GM04504 (cell line): ENCODE results near the gene LCN1.

Experiments used
- DNase-seq: peaks from one replicate; pipeline ENCODE4 v3.0.0-alpha.2; 2012; ENCODE audit warnings: low read depth

The LCN1 gene

GRCh38 chr9:135520916-135521607 lies at the start of gene LCN1:
Gene LCN1, plus strand, starts transcription at chr9:135521440. Its CDS starts 58 bp downstream, at chr9:135521498.
- no peak for DNase-seq

- DNase-seq, result no peak
These were observed 49.2 kb upstream of the LCN1 start for GRCh38 chr9:135471791-135472640.

GRCh38 chr9:135473972-135474543 lies 47.2 kb upstream of the LCN1 start:
- DNase-seq, result no peak

GRCh38 chr9:135474915-135475314 lies 46.3 kb upstream of the LCN1 start:
- no peak for DNase-seq

- no peak for DNase-seq
These were observed 44.5 kb upstream of the LCN1 start for GRCh38 chr9:135476561-135477355.

DNA sequence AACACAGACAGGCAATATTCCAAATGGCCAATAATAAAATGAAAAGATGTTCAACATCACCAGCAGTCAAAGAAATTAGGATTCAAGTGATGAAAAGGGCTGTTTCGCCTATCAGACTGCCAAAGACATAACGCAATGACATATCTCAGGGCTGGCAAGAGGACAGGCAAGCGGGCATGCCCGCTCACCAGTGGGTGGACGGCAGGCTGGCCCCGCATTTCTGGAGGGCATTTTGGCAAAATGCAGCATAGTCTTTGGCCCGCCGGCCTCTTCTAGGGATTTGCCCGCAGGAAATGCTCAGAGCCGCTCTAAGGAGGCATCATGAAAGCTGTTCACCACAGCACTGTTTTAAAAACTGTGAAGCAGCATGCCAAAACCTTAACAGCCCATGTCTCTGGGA lies 43.0 kb upstream of the LCN1 start:
- DNase-seq, result no peak

GRCh38 chr9:135478829-135479468 lies 42.3 kb upstream of the LCN1 start:
- no peak for DNase-seq

- DNase-seq, result no peak
These were observed 41.7 kb upstream of the LCN1 start, which contains the start of gene PPP1R26 for GRCh38 chr9:135479469-135480052. Gene PPP1R26, plus strand, starts transcription at chr9:135479782. Its CDS starts 4,729 bp downstream, at chr9:135484511.

DNA sequence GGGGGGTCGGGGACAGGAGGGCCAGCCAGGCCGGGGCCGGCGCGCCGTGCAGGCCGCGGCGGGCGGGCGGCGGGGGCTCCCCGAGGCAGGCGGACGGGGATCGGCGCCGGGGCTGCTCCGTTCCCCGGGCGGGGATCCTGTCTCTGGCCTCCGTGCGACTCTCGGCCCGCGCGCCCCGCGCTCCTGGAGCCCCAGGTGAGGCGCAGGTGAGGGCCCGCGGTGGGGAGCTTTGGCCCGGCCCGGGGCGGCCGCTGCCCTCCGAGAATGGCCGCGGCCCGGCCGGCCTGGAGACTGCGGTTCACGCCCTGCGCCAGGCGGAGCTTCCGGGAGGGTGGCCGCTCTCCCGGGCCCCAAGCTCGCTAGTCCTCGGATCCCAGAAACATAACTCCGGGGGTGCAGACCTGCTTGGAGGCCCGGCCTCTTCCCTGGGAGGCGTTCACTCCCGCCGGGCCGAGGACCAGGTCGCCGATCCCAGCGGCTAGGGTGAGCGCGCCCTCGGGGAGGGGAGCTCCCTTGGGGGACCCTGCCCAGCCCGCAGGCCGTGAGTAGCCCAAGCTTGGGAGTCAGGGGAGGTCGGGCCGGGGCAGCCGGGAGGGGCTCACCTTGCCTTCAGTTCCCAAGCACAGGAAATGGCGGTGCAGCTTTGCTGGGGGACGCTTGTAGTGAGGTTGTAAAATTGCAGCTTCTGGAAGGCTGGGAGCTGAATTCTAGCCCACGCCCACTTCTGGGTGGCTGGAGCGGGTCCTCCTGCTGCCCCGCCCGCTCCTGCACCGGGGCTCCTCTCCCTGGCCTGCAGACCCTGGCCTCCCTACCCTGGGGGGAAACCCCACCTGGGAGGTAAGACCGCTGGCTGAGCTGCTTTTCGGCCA lies 40.9 kb upstream of the LCN1 start:
- DNase-seq, result no peak

DNA sequence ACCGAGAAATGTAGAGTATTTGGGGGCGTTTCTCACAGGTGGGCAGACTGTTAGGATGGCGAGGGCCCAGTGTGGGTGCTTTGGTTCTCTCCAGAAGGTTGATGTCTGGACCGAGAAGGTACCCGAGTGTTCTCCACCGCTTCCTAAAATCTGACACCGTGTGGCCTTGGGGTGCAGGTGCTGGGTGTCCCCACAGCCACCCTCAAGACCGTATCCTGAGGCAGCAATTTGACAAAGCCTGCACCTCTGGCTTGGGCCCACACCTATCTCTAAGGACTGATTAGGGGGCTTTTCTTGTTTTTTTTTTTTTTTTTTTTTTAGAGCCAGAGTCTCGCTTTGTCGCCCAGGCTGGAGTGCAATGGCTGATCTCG lies 40.3 kb upstream of the LCN1 start:
- DNase-seq, result no peak

- no peak for DNase-seq
These were observed 39.1 kb upstream of the LCN1 start for GRCh38 chr9:135482015-135482754.

- DNase-seq, result no peak
These were observed 36.6 kb upstream of the LCN1 start for GRCh38 chr9:135484460-135485277.

DNA sequence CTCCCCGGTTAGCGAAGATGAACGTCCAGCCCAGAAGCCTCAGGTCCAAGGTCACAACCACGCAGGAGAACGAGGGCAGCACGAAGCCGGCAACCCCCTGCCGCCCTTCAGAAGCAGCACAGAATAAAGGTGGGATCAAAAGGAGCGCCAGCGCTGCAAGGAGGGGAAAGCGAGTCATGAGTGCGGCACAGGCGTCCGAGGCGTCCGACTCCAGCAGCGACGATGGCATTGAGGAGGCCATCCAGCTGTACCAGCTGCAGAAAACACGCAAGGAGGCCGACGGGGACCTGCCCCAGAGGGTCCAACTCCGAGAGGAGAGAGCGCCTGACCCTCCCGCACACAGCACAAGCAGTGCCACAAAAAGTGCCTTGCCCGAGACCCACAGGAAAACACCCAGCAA lies 35.9 kb upstream of the LCN1 start:
- no peak for DNase-seq

DNA sequence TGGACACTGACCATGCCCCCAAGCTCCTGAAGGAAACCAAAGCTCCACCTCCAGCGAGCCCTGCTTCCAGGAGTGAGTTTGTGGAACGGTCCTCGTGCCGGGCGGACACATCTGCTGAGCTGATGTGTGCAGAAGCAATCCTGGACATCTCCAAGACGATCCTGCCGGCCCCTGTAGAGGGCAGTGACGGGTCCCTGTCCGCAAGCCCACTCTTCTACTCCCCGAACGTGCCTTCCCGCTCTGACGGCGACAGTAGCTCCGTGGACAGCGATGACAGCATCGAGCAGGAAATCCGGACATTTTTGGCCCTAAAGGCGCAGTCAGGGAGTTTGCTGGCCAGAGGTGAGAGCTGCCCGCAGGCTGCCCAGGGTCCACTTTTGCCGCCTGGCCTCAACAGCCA lies 35.4 kb upstream of the LCN1 start:
- DNase-seq, result no peak

- no peak for DNase-seq
These were observed 34.8 kb upstream of the LCN1 start for GRCh38 chr9:135486267-135487065.

GRCh38 chr9:135487281-135488012 lies 33.8 kb upstream of the LCN1 start:
- DNase-seq, result no peak

DNA sequence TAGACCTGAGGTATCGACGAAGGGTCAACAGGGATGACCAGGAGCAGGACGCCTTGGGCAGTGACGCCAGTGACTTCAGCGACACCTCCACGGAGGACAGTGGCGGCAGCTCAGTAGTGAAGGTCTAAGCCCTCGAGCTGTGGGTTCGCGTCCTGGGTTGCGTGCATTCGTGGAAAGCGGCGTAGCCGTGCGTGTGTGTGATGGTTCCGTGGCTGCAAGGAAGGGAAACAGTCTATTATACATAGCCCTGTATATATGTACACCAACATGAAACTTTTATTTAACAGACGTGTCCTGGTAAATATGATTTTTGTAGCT lies 33.3 kb upstream of the LCN1 start:
- DNase-seq, result no peak
